ENCODE measurements around the gene FGF14.
"Not testable (repeated sequence)": the region's sequence is repeated elsewhere in the genome, so short reads cannot be mapped to it uniquely, and the experiment has no call there.

FGF14 gene

DNA sequence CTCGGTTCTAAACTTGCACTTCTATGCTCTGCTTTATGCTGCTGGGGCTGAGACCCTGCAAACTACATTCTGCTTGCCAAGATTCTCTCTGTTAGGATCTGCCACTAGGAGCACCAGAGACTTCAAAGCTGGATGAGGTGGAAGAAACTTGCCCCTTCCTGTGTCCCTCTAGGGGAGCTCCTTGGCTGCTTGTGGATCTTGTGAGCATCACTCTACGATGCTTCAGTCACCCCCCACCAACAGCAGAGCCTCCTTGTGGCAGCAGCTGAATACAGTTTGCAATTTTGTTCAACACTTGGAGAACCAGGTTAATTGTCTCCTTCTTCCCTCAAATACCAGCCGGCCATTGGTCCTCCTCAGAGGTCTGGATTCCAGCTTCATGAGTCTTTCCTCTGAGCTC lies 310.6 kb downstream of the FGF14 start:
- no peaks in the 10 kb centered on the region for H3K9me3 Mint-ChIP-seq
- no peaks in the 10 kb centered on the region for H3K4me1 Mint-ChIP-seq (ENCODE audit: low read depth)
- H3K36me3 Mint-ChIP-seq (ENCODE audit: low read depth): no peaks in the 10 kb centered on the region
- no peak overlapping the region for H3K27ac Mint-ChIP-seq
- H3K27me3 Mint-ChIP-seq: peaks cover 5% of the 10 kb centered on the region
- no peak overlapping the region for H3K4me3 Mint-ChIP-seq

DNA sequence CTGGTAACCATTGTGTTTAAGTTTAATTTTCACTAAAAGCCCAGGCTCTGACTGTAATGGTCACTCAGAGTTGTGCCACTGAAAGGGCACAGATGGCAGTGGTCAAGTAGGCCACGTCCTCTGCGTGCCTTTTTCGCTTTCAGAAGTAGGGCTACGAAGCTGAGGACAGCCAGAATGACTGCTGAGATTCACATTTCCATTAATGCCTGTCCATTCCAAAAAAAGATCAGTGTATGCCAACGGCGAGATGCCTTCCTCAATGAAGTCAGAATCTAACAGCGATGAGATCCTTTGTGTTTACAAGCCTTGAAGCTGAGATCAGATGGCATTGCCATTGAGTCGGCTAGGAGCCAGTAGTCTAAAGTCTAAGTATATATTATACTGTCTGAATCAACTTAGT lies 311.3 kb downstream of the FGF14 start:
- H3K9me3 Mint-ChIP-seq: no peaks in the 10 kb centered on the region
- H3K27ac Mint-ChIP-seq: no peak overlapping the region
- H3K4me3 Mint-ChIP-seq: no peak overlapping the region
- H3K36me3 Mint-ChIP-seq (ENCODE audit: low read depth): no peaks in the 10 kb centered on the region
- no peaks in the 10 kb centered on the region for H3K4me1 Mint-ChIP-seq (ENCODE audit: low read depth)
- peaks cover 5% of the 10 kb centered on the region for H3K27me3 Mint-ChIP-seq

DNA sequence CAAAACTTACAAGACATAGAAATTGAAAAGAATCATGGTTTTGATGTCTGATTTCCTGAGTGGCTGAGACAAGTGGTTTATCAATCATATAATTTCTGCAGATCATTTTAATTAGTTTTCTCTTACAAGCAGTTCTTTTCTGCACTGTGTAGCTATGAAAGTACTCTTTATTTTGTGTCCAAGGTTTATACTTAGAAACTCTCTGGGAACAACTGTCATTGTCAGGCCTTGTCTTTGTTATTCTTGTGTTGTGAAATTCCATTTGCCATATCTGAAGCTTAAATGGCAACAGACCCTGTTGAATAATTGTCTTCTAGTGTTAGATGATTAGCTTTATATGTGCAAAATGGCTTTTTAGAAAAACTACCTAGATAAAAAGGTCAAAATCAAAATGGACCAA lies 312.1 kb downstream of the FGF14 start:
- Mint-ChIP-seq H3K4me1 (ENCODE audit: low read depth) (no peaks in the 10 kb centered on the region), H3K27ac (no peak overlapping the region), H3K36me3 (ENCODE audit: low read depth) (no peaks in the 10 kb centered on the region), H3K9me3 (no peaks in the 10 kb centered on the region), H3K4me3 (no peak overlapping the region), H3K27me3 (peaks cover 1% of the 10 kb centered on the region)

DNA sequence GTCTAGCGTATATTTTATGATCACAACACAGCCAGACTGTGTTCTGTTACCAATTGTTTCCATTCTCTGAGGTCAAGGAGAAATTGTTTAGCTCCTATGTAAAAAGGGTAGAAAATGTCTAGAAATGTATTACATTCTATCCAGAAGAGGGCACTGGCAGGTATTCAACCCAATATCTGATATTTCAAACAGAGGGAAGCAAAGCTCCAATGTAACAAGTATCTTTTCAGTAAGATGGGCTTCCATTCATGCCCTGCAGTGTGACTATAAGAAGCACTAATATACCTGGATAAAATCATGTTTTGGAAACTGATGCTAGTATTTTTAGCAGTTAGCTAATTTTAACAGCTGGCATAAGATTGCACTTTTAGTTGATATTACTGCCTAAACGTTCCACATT lies 312.7 kb downstream of the FGF14 start:
- Mint-ChIP-seq H3K9me3 (no peaks in the 10 kb centered on the region), H3K27ac (no peak overlapping the region), H3K36me3 (ENCODE audit: low read depth) (no peaks in the 10 kb centered on the region), H3K4me1 (ENCODE audit: low read depth) (no peaks in the 10 kb centered on the region), H3K4me3 (no peak overlapping the region), H3K27me3 (no peaks in the 10 kb centered on the region)

DNA sequence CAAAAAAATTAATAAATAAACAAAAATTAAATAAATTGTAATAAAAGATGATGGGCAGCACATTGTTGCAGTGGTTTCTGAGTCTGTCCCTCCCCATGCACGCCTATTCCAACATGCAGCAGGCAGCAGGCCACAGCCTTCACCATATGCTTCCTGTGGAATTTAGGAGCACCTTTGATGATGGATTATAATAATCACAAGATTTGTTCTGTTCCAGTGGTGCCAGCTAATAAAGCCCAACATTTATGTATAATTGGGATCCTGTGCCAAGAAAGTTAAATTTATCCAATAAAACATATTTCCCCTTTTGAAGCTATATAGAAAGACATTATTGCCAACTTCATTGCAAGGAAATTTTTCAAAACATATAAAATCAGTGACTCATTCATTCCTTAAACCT lies 328.6 kb downstream of the FGF14 start:
- Mint-ChIP-seq H3K36me3 (ENCODE audit: low read depth) (no peaks in the 10 kb centered on the region), H3K27me3 (no peaks in the 10 kb centered on the region), H3K4me3 (no peak overlapping the region), H3K9me3 (no peaks in the 10 kb centered on the region), H3K4me1 (ENCODE audit: low read depth) (no peaks in the 10 kb centered on the region), H3K27ac (no peak overlapping the region)

DNA sequence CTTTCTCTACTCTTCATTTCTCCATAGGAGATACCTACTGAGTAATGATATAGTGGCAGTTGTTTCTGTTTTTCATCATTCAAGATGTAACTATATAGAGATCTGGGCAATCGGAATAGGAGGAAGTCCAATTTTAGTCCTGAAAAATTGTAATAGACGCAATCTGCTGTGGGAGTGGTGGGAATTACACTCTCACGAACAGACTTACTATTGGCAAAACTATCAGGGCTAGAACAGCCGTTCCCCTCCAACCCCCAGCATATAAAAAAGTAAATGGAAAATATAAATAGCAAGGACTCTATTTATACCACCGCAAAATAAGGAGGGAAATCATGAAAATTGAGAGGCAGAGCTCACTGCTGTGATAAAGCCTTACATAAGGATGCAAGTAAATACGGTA lies 330.1 kb downstream of the FGF14 start:
- H3K4me3 Mint-ChIP-seq: no peak overlapping the region
- H3K27ac Mint-ChIP-seq: no peak overlapping the region
- H3K9me3 Mint-ChIP-seq: no peaks in the 10 kb centered on the region
- H3K27me3 Mint-ChIP-seq: no peaks in the 10 kb centered on the region
- H3K4me1 Mint-ChIP-seq (ENCODE audit: low read depth): no peaks in the 10 kb centered on the region
- H3K36me3 Mint-ChIP-seq (ENCODE audit: low read depth): no peaks in the 10 kb centered on the region

DNA sequence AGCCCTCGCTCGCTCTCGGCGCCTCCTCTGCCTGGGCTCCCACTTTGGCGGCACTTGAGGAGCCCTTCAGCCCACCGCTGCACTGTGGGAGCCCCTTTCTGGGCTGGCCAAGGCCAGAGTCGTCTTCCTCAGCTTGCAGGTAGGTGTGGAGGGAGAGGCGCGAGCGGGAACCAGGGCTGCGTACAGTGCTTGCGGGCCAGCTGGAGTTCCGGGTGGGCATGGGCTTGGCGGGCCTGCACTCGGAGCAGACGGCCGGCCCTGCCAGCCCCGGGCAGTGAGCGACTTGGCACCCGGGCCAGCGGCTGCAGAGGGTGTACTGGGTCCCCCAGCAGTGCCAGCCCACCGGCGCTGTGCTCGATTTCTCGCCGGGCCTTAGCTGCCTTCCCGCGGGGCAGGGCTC lies 333.5 kb downstream of the FGF14 start:
- not testable (repeated sequence) for H3K4me1 Mint-ChIP-seq (ENCODE audit: low read depth); H3K9me3 Mint-ChIP-seq; H3K36me3 Mint-ChIP-seq (ENCODE audit: low read depth); H3K4me3 Mint-ChIP-seq; H3K27ac Mint-ChIP-seq; H3K27me3 Mint-ChIP-seq

DNA sequence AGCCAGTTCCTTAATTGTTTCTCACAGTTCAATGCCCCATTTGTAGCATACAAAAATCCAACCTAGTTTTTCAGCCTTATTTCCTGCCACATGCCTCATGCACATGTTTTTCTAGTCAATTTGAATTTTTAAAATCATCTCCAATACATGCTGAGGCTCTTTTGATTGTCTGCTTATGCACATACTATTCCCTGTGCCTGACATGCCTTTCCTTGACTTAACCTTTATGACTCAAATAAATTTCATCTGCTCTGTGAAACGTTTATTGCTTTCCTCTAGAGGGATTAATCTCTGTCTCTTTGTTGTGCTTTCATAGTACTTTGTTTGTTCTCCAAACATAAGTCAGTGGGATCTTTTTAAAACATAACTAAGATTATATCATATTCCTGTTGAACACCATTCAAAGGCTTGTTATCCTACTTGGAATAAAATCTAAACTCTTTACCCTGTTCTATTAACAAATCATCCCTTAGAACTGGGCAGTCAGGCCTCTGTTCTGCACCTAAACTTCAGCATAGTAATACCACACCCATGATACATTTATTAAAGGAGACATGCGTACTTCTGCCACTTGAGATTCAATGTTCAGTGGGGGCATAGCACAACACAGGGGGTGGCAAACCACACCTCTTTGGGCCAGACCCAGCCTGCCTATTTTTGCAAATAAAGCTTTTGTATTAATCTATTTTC lies 346.6 kb downstream of the FGF14 start:
- Mint-ChIP-seq H3K27ac (no peak overlapping the region), H3K27me3 (no peaks in the 10 kb centered on the region)

DNA sequence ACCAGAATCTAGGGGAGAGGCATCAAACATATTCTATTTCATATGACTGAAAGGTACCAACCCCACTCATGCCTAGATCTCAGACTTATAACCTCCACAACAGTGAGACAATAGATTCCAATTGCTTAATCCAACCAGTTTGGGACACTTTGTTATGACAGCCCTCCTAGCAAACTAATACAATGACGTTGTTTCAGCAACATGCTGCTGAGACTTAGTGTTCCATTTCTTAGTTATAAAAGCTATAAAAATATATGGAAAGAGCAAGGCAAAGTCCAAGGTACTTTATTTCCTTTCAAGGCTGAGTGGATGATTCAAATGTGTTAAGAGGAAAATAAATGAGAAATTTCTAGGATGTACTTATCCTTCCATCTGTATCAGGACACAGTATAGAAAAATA lies 352.0 kb downstream of the FGF14 start:
- Mint-ChIP-seq H3K36me3 (ENCODE audit: low read depth) (no peaks in the 10 kb centered on the region), H3K4me3 (no peak overlapping the region), H3K4me1 (ENCODE audit: low read depth) (no peaks in the 10 kb centered on the region)

More for the DNA sequence above, 346.6 kb downstream of the FGF14 start:
- H3K9me3 Mint-ChIP-seq: peaks cover 23% of the 10 kb centered on the region
- H3K36me3 Mint-ChIP-seq (ENCODE audit: low read depth): no peaks in the 10 kb centered on the region
- no peak overlapping the region for H3K4me3 Mint-ChIP-seq
- no peaks in the 10 kb centered on the region for H3K4me1 Mint-ChIP-seq (ENCODE audit: low read depth)

DNA sequence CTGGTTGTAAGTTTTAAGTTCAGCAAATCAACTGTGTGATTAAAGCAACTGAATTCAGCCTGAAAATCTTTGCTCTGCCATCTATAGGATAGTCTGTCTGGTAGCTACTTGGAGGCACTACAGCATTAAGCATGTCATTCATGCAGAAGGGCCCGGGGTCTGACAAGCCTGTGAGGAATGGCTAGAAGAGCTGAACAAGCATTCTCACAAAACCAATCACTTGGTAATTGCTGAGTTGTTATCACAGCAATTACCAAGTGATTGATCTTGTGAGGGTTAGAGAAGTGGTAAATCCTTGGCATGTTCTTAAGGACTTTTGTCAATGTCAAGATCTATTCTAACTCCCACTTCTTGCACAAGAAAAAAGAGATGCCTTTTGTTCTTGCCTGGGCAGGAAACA lies 356.1 kb downstream of the FGF14 start:
- Mint-ChIP-seq H3K27me3 (no peaks in the 10 kb centered on the region), H3K4me1 (ENCODE audit: low read depth) (no peaks in the 10 kb centered on the region), H3K9me3 (peaks cover 9% of the 10 kb centered on the region), H3K4me3 (no peak overlapping the region), H3K36me3 (ENCODE audit: low read depth) (no peaks in the 10 kb centered on the region), H3K27ac (no peak overlapping the region)

More for the DNA sequence above, 352.0 kb downstream of the FGF14 start:
- Mint-ChIP-seq H3K27me3 (no peaks in the 10 kb centered on the region), H3K9me3 (peaks cover 26% of the 10 kb centered on the region), H3K27ac (no peak overlapping the region)

DNA sequence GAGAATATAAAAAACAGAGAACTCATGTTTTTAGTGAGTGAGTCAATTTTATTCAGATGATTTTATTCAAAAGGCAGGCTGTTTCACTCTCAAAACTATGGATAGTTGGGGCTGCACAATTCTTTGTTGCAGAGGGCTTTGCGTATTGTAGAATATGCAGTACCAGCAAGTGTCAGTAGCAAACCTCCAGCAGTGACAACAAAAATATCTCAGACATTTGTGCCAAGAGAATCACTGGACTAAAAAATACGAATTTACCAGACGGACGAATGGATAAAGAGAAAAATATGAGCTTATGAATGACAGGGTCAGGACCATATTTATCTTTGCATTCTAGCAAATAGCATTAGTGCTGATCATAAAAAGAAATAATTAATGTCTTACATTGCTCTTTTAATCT lies 359.1 kb downstream of the FGF14 start:
- Mint-ChIP-seq H3K4me1 (ENCODE audit: low read depth) (no peaks in the 10 kb centered on the region), H3K36me3 (ENCODE audit: low read depth) (no peaks in the 10 kb centered on the region), H3K27ac (no peak overlapping the region), H3K27me3 (no peaks in the 10 kb centered on the region), H3K9me3 (no peaks in the 10 kb centered on the region), H3K4me3 (no peak overlapping the region)

DNA sequence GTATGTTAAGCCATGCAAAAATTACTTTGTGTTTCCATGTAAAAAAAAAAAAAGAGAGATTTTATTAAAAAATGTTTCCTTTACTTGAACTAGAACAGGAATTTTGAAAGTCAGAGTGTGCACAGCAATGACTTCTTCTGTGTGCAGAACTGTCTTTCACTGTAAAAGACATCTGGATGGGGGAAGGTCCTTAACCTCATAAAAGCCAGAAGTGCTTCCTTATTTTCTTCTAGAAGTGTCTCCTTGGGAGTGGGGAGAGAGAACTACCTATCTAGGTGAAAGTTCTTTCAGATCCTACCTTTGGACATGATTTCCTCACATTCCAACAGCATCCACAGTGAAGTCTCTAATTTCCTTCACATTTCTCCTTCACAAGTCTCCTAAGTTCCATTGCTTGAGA lies 360.3 kb downstream of the FGF14 start:
- H3K9me3 Mint-ChIP-seq: no peaks in the 10 kb centered on the region
- no peak overlapping the region for H3K27ac Mint-ChIP-seq
- H3K36me3 Mint-ChIP-seq (ENCODE audit: low read depth): no peaks in the 10 kb centered on the region
- no peaks in the 10 kb centered on the region for H3K4me1 Mint-ChIP-seq (ENCODE audit: low read depth)
- no peak overlapping the region for H3K4me3 Mint-ChIP-seq
- no peaks in the 10 kb centered on the region for H3K27me3 Mint-ChIP-seq

DNA sequence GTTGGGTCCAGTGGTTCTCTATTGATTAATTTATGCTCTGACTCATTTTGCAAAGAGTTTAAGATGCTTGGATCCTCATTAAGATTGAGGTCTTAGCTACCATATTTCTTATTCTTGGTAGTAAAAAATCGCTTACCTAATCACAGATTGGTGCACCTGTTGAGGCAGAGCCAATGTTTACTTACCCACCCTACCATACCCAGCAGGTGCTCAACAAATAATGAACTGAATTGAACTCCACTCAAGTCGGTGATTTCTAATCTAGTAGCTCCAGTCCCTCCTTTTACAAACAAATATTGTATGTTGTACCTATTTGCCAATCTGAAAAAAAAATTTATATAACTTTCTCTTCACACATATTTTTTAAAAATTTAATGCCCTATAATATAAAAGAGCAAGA lies 361.0 kb downstream of the FGF14 start:
- H3K36me3 Mint-ChIP-seq (ENCODE audit: low read depth): no peaks in the 10 kb centered on the region
- no peaks in the 10 kb centered on the region for H3K4me1 Mint-ChIP-seq (ENCODE audit: low read depth)
- no peak overlapping the region for H3K27ac Mint-ChIP-seq
- no peak overlapping the region for H3K4me3 Mint-ChIP-seq
- H3K27me3 Mint-ChIP-seq: no peaks in the 10 kb centered on the region
- H3K9me3 Mint-ChIP-seq: no peaks in the 10 kb centered on the region

DNA sequence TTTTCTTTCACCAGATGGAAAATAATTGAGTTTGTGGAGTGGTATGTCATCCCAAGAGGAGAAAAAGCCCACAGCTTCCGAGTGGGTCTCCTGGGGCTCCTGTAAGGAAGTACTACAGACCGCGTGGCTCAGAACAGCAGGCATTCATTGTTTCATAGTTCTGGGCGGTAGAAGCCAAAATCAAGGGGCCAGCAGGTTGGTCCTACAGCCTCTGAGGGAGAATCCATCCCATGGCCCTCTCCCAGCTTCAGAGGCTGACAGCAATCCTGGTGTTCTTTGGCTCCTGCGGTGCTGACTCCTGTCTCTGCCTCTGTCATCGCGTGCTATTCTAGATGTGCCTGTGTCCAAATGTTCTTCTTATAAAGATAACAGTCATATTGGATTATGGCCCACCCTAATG lies 362.6 kb downstream of the FGF14 start:
- Mint-ChIP-seq H3K36me3 (ENCODE audit: low read depth) (no peaks in the 10 kb centered on the region), H3K4me3 (no peak overlapping the region), H3K27me3 (no peaks in the 10 kb centered on the region), H3K4me1 (ENCODE audit: low read depth) (no peaks in the 10 kb centered on the region), H3K27ac (no peak overlapping the region), H3K9me3 (no peaks in the 10 kb centered on the region)

DNA sequence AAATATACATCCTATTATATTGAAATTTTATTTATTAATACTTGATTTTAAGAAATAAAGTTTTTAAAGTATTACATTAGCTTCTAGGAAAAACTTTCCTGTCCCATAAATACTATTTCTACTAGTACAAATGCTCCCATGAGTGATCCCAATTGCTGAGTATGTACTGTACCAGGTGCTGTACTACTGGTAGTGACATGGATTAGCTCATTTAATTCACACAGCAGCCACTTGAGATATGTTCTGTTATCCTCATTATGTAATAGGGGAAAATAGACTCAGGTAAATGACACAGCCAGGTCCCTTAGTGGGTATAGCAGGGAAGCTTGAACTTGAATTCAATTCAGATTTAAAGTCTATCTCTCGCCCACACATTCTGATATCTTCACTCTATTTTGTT lies 363.1 kb downstream of the FGF14 start:
- Mint-ChIP-seq H3K9me3 (no peaks in the 10 kb centered on the region), H3K4me1 (ENCODE audit: low read depth) (no peaks in the 10 kb centered on the region), H3K27me3 (no peaks in the 10 kb centered on the region), H3K27ac (no peak overlapping the region), H3K4me3 (no peak overlapping the region), H3K36me3 (ENCODE audit: low read depth) (no peaks in the 10 kb centered on the region)

DNA sequence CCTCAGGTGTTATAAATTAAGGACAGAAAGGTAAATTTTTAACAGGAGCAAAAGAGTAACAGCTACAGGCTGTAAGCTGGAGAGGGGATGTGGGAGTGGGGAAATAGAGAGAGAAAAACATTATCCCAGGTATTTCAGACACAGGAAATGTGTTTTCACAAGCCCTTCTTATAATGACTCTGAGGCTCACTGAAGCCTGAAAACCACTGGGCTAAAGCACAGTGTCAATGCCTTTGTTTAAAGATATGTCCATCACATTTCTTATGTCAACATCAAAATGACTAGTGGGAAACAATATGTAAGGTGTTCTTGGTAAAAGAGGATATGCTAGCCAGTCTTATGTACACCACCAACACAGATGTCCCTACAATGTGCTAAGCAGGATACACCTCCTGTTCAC lies 365.9 kb downstream of the FGF14 start:
- no peak overlapping the region for H3K27ac Mint-ChIP-seq
- H3K9me3 Mint-ChIP-seq: no peaks in the 10 kb centered on the region
- no peaks in the 10 kb centered on the region for H3K4me1 Mint-ChIP-seq (ENCODE audit: low read depth)
- H3K4me3 Mint-ChIP-seq: no peak overlapping the region
- no peaks in the 10 kb centered on the region for H3K27me3 Mint-ChIP-seq
- no peaks in the 10 kb centered on the region for H3K36me3 Mint-ChIP-seq (ENCODE audit: low read depth)

All from stimulated activated naive CD8-positive, alpha-beta T cell treated with anti-CD3 and anti-CD28 coated beads, Interleukin-15, Interleukin-2, amounts not matched to agents 100 ng/mL and 50 ng/mL, for 24 hours (primary cell).